Measurements from ENCODE around the gene NR1I2.

GRCh38 chr3:119763466-119763865 is 18.4 kb upstream of the NR1I2 start:
- TF ChIP-seq, protein P1, sequence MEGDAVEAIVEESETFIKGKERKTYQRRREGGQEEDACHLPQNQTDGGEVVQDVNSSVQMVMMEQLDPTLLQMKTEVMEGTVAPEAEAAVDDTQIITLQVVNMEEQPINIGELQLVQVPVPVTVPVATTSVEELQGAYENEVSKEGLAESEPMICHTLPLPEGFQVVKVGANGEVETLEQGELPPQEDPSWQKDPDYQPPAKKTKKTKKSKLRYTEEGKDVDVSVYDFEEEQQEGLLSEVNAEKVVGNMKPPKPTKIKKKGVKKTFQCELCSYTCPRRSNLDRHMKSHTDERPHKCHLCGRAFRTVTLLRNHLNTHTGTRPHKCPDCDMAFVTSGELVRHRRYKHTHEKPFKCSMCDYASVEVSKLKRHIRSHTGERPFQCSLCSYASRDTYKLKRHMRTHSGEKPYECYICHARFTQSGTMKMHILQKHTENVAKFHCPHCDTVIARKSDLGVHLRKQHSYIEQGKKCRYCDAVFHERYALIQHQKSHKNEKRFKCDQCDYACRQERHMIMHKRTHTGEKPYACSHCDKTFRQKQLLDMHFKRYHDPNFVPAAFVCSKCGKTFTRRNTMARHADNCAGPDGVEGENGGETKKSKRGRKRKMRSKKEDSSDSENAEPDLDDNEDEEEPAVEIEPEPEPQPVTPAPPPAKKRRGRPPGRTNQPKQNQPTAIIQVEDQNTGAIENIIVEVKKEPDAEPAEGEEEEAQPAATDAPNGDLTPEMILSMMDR (IDR thresholded peaks at IDR 0.05) = no peak
- no peak for TF ChIP-seq POLR2A (IDR thresholded peaks at IDR 0.05)

Data from adrenal gland (tissue), 5 donors.